SU-DHL-6 (cell line): ENCODE data around the gene HOXD3.

Source experiments
- H2AFZ ChIP-seq: fragments of 200-600 bp; sonication (generic); 2 replicates; pipeline ENCODE4 v1.6.1; 2014; ENCODE audit warnings: low read depth, mild to moderate bottlenecking, moderate library complexity, mixed read lengths, antibody characterized with exemption, low read length; ENCODE audit not compliant: severe bottlenecking
- H3F3A ChIP-seq: fragments of 200-600 bp; shearing (Covaris generic); 2 replicates; pipeline ENCODE4 v1.6.0; 2016; ENCODE audit warnings: antibody characterized with exemption, mild to moderate bottlenecking; ENCODE audit not compliant: insufficient read depth
- H3K27ac ChIP-seq: fragments of 200-600 bp; sonication (generic); 2 replicates; pipeline ENCODE4 v1.5.1; 2016; ENCODE audit warnings: low read depth, mild to moderate bottlenecking, low read length, moderate library complexity, mixed read lengths
- H3K27me3 ChIP-seq: fragments of 200-600 bp; sonication (generic), shearing (Covaris generic); 2 replicates; pipeline ENCODE4 v1.6.0; 2014; ENCODE audit warnings: mild to moderate bottlenecking, low read length
- H3K36me3 ChIP-seq: fragments of 200-600 bp; sonication (generic); 2 replicates; pipeline ENCODE4 v1.6.1; 2014; ENCODE audit warnings: mild to moderate bottlenecking, low read length, mixed read lengths
- H3K4me2 ChIP-seq: fragments of 300-600, 200-600 bp; shearing (Covaris generic), sonication (generic); 2 replicates; pipeline ENCODE4 v1.6.0; 2014; ENCODE audit warnings: low read length, low read depth, mild to moderate bottlenecking; ENCODE audit not compliant: poor library complexity, severe bottlenecking
- H3K4me3 ChIP-seq: fragments of 200-600 bp; sonication (generic); 2 replicates; pipeline ENCODE4 v1.5.1; 2014; ENCODE audit warnings: antibody characterized with exemption, low read length, mild to moderate bottlenecking, mixed read lengths; ENCODE audit not compliant: insufficient read depth, poor library complexity, severe bottlenecking
- H3K79me2 ChIP-seq: fragments of 200-600 bp; sonication (generic); 2 replicates; pipeline ENCODE4 v1.6.1; 2014; ENCODE audit warnings: mild to moderate bottlenecking, low read length, moderate library complexity; ENCODE audit not compliant: insufficient read depth
- H3K9ac ChIP-seq: fragments of 200-600 bp; sonication (generic); 2 replicates; pipeline ENCODE4 v1.7.0; 2014; ENCODE audit warnings: mild to moderate bottlenecking, low read length
- H3K9me2 ChIP-seq: fragments of 200-600 bp; sonication (generic); replicated peaks from 2 replicates; pipeline ENCODE4 v1.6.1; 2014; ENCODE audit warnings: low read length; ENCODE audit not compliant: insufficient read depth
- H3K9me3 ChIP-seq: fragments of 200-600 bp; sonication (generic); 2 replicates; pipeline ENCODE4 v1.6.1; 2014; ENCODE audit warnings: low read length, mixed read lengths; ENCODE audit not compliant: insufficient read depth
- H4K20me1 ChIP-seq: fragments of 200-600 bp; sonication (generic); 2 replicates; pipeline ENCODE4 v1.6.1; 2014; ENCODE audit warnings: low read depth, mild to moderate bottlenecking, antibody characterized with exemption, low read length, moderate library complexity, mixed read lengths
- EZH2phosphoT487 ChIP-seq: fragments of 200-600 bp; sonication (generic), shearing (Covaris generic); conservative IDR thresholded peaks from 2 replicates; pipeline ENCODE4 v1.6.1; 2018; ENCODE audit warnings: mild to moderate bottlenecking, antibody characterized with exemption, low read length, moderate library complexity, mixed read lengths
- TF ChIP-seq, protein P1 (sequence below): fragments of 200-600 bp; sonication (generic); IDR thresholded peaks from one replicate; pipeline ENCODE4 v1.5.1; 2017; ENCODE audit warnings: antibody characterized with exemption, mild to moderate bottlenecking, low read length, moderate library complexity; ENCODE audit not compliant: insufficient read depth, poor library complexity, severe bottlenecking

HOXD3 gene

DNA sequence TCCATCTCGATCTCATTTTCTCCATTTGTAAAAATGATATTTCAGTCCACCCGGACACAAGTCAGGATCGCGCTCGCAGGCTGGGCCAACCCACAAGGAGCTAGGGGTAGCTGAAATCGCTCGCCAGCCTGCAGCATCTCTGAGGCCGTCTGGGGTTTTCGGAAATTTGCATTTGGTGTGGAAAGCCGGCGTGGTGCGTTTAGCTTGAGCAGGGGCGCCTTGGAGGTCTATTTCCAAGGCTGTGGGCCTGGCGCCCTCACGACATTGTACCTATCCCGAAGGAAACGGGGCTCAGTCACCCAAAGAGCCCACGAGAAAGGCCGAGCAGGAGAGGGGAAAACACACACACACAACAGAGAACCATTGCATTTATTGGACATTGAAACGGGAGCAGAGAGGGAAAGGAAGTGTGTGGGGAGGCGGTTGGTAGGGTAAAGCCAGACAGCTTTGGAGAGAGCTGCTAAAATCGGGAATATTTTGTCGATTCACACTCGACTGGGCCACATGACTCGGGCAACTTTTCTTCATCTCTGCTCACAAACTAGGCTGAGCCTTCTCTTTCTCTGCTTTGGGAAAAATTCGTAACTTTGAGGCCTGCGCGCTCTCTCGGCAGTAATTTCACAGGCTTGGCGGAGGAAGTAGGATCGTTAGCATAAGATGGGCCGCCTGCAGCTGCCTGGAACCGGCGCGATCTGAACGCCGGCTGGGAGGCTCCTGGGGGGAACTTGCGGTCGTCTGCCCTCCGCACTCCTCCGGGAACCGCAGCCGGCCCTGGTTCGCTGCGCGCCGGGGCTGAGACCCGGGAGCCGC lies 28.7 kb upstream of the HOXD3 start:
- Histone ChIP-seq H3K9me2 (no peaks in the 10 kb centered on the region), H3K9me3 (no peaks in the 10 kb centered on the region), H3K4me3 (no peak overlapping the region), H3K79me2 (no peaks in the 10 kb centered on the region), H3F3A (no peaks in the 10 kb centered on the region), H2AFZ (no peak overlapping the region), H3K27me3 (no peaks in the 10 kb centered on the region), H3K27ac (no peak overlapping the region), H4K20me1 (no peaks in the 10 kb centered on the region), H3K36me3 (no peaks in the 10 kb centered on the region), H3K9ac (no peak overlapping the region), H3K4me2 (no peak overlapping the region)
- no peak for TF ChIP-seq EZH2phosphoT487
- TF ChIP-seq, protein P1, sequence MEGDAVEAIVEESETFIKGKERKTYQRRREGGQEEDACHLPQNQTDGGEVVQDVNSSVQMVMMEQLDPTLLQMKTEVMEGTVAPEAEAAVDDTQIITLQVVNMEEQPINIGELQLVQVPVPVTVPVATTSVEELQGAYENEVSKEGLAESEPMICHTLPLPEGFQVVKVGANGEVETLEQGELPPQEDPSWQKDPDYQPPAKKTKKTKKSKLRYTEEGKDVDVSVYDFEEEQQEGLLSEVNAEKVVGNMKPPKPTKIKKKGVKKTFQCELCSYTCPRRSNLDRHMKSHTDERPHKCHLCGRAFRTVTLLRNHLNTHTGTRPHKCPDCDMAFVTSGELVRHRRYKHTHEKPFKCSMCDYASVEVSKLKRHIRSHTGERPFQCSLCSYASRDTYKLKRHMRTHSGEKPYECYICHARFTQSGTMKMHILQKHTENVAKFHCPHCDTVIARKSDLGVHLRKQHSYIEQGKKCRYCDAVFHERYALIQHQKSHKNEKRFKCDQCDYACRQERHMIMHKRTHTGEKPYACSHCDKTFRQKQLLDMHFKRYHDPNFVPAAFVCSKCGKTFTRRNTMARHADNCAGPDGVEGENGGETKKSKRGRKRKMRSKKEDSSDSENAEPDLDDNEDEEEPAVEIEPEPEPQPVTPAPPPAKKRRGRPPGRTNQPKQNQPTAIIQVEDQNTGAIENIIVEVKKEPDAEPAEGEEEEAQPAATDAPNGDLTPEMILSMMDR, result no peak

DNA sequence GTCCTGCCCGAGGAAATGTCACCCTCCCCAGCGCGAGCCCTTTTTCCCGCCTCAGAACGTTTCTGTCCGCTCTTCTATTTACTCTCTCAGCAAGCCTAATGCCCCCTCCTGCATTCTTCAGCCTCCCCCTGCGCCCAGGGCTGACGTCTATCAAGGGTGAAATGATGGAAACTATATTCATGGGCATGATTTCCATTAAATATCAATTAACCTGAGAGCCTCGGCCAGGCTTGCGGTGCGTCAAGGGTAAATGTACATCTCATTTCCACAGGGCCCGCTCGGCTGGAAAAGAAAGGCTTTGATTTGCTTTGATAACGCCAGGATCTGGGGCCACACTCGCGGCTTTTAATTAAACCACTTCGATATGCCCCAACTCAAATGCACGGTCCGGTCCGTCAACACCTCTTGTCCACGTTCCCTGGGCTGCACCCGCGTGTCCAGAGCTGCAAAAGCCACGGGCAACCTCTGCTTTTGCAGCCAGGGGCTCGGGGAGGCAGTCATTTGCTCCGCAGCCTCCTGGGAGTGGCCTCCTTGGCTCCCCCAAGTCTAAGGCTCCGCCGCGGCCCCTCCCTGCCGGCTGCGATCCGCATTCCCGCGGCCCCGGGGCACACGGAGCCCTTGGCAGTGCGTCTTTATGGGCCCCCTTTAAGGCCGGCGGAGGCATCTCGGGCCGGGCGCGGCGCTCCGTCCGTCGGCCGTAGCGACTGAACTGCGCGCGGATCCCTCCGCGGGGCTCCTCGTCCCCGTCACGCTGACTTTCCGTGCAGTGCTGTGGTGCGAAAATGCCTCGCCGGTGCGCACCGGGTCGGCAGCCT lies 27.9 kb upstream of the HOXD3 start, which contains the start of gene HOXD8:
Gene HOXD8, plus strand, starts transcription at position 724 of the 815 bp plus-strand sequence. CDS start 662 bp downstream, outside the sequence.
- Histone ChIP-seq H3K4me3 (no peak within 1 kb of the TSS), H3K4me2 (no peak within 1 kb of the TSS), H3K27me3 (no peaks in the 10 kb centered on the region), H3K79me2 (no peaks in the 10 kb centered on the region), H3K9me2 (no peaks in the 10 kb centered on the region), H3K9me3 (no peaks in the 10 kb centered on the region), H3K9ac (no peak within 1 kb of the TSS), H2AFZ (no peak within 1 kb of the TSS), H3F3A (no peaks in the 10 kb centered on the region), H3K27ac (no peak within 1 kb of the TSS), H3K36me3 (no peaks in the 10 kb centered on the region), H4K20me1 (no peaks in the 10 kb centered on the region)
- TF ChIP-seq, protein P1, result no peak
- TF ChIP-seq EZH2phosphoT487, result no peak

DNA sequence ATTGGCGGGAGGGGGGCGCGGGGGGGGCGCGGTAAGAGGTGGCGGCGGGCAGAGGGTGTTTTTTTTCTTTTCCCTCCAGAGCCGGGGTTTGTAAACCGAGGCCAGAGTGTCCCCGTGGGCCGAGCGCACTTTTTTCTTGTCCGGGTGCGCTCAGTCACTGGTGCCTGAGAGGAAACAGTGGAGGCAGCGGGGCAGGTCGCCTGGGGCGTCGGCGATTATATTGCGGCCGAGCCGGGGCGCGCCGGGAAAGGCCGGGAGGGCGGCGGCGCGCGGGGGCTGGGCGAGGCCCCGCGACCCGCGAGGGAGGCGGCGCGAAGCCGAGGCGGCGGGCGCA lies 27.3 kb upstream of the HOXD3 start:
- H3K9me3 ChIP-seq, result no peaks in the 10 kb centered on the region
- H3K4me2 ChIP-seq, result no peak overlapping the region
- no peak overlapping the region for H2AFZ ChIP-seq
- H3K9me2 ChIP-seq, result no peaks in the 10 kb centered on the region
- H3K27ac ChIP-seq, result no peak overlapping the region
- no peaks in the 10 kb centered on the region for H3K27me3 ChIP-seq
- H3K9ac ChIP-seq, result no peak overlapping the region
- H3K4me3 ChIP-seq, result no peak overlapping the region
- H3K36me3 ChIP-seq, result no peaks in the 10 kb centered on the region
- H4K20me1 ChIP-seq, result no peaks in the 10 kb centered on the region
- H3K79me2 ChIP-seq, result no peaks in the 10 kb centered on the region
- TF ChIP-seq, protein P1, result no peak
- TF ChIP-seq EZH2phosphoT487, result no peak
- no peaks in the 10 kb centered on the region for H3F3A ChIP-seq
